Panc1 (cell line): ENCODE data around the gene SERPINA10. TPM values are rescaled to one million over a fixed set of nuclear protein-coding genes. Genes with fewer than 3 reads are reported as not detected.

Experiments
- ATAC-seq: fragments of 200-7000 bp; cut with Tn5 transposase; 2 replicates; pipeline ENCODE4 v1.9.1; 2020; ENCODE audit warnings: mild to moderate bottlenecking, moderate library complexity
- BruUV-seq: library from RNA; stranded (reverse); fragments of 400-500 nt; replicated peaks from 2 replicates; lab custom pipeline; 2021; lab: Mats Ljungman, UMichigan
- CTCF ChIA-PET: fragments of 300-600 bp; sonication (Branson Sonifier 250); formaldehyde crosslinking; loops from one replicate; lab custom pipeline; 2022; ENCODE audit warnings: antibody characterized with exemption; lab: Charles Lee
- POLR2A ChIA-PET: fragments of 300-600 bp; sonication (Branson Sonifier 250); formaldehyde crosslinking; loops from one replicate; lab custom pipeline; 2022; ENCODE audit warnings: antibody characterized with exemption; lab: Charles Lee
- DNase-seq: peaks from one replicate; pipeline ENCODE4 v3.0.0-alpha.2; 2010; ENCODE audit warnings: low read depth, low spot score
- H3K27ac ChIP-seq: 2 replicates; pipeline ENCODE4 v1.5.1; 2011; ENCODE audit warnings: mild to moderate bottlenecking, low read length, inconsistent platforms
- H3K27me3 ChIP-seq: fragments of 200-500 bp; sonication (Bioruptor generic); 2 replicates; pipeline ENCODE4 v1.6.0; 2014; ENCODE audit warnings: low read length, inconsistent platforms; ENCODE audit not compliant: control insufficient read depth, insufficient read depth
- H3K36me3 ChIP-seq: fragments of 200-500 bp; sonication (Bioruptor generic); 2 replicates; pipeline ENCODE4 v1.5.1; 2014; ENCODE audit warnings: inconsistent platforms, mild to moderate bottlenecking, low read length, moderate library complexity; ENCODE audit not compliant: control insufficient read depth, insufficient read depth
- H3K4me1 ChIP-seq: 2 replicates; pipeline ENCODE4 v1.5.1; 2011; ENCODE audit warnings: inconsistent platforms, mild to moderate bottlenecking, low read length, moderate library complexity; ENCODE audit not compliant: control insufficient read depth, insufficient read depth
- H3K4me3 ChIP-seq, 2 experiments: 2 replicates each; pipeline ENCODE4 v1.5.1; 2011 to 2012; ENCODE audit warnings: low read depth in 2 of 2, low read length in 2 of 2, mild to moderate bottlenecking in 2 of 2, inconsistent platforms in 1 of 2, moderate library complexity in 1 of 2
- H3K9me3 ChIP-seq: fragments of 200-500 bp; sonication (Bioruptor generic); 2 replicates; pipeline ENCODE4 v1.5.1; 2014; ENCODE audit warnings: low read depth, mild to moderate bottlenecking, inconsistent platforms, low read length, moderate library complexity; ENCODE audit not compliant: control insufficient read depth, insufficient read depth
- CTCF ChIP-seq: fragments of 450-650 bp; IDR thresholded peaks from 2 replicates; pipeline ENCODE4 v1.5.1; 2017; ENCODE audit warnings: mild to moderate bottlenecking
- POLR2AphosphoS5 ChIP-seq: IDR thresholded peaks from 2 replicates; pipeline ENCODE4 v1.6.1; 2012; ENCODE audit warnings: mild to moderate bottlenecking, low read depth, low read length, moderate library complexity
- REST ChIP-seq, 2 experiments: IDR thresholded peaks; 2 replicates each; pipeline ENCODE4 v1.6.1; 2011 to 2012; ENCODE audit warnings: low read depth in 2 of 2, control low read depth in 1 of 2, low read length in 1 of 2, mild to moderate bottlenecking in 1 of 2, moderate library complexity in 1 of 2; ENCODE audit not compliant: insufficient read depth in 1 of 2
- SIN3A ChIP-seq: IDR thresholded peaks from 2 replicates; pipeline ENCODE4 v1.6.1; 2012; ENCODE audit warnings: low read depth, mild to moderate bottlenecking, low read length, moderate library complexity, borderline replicate concordance; ENCODE audit not compliant: insufficient read depth
- TCF7L2 ChIP-seq: IDR thresholded peaks from 2 replicates; pipeline ENCODE4 v1.6.1; 2011; ENCODE audit warnings: mild to moderate bottlenecking, low read depth, low read length, inconsistent platforms
- in situ Hi-C: cut with HindIII; loops from 2 replicates; pipeline ENCODE4 v1.10.0; 2016; ENCODE audit warnings: low sequenced_read_pairs, low pct_unique_long_range_greater_than_20kb
- intact Hi-C: fragments of 100-400 bp; cut with micrococcal nuclease; formaldehyde crosslinking; loops from one replicate; pipeline ENCODE4 v1.10.0; 2022; ENCODE audit not compliant: unreplicated experiment
- total RNA-seq: library from RNA; stranded (reverse); gene quantifications from one replicate; pipeline ENCODE4 v1.2.1, GENCODE V29; 2021; ENCODE audit not compliant: unreplicated experiment

The SERPINA10 gene
- total RNA-seq, 1 experiment from 2014 or later = 0.03 TPM

DNA sequence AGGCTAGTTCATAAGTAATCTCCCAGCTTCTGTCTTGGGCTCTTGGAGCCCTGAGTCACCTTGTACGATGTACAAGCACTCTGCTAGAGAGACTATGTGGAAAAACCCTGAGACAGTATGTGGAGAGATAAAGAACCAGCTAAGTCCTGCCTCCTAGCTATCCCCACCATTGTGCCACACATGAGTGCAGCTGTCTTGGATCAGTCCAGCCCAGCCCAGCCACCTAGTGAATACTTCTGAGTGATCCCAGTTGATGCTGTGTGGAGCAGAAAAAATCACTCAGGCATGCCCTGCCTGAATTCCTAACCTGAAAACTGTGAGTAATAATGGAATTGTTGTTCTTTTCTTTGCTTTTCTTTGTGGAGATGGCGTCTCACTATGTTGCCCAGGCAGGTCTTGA, 35.1 kb upstream of the SERPINA10 start:
- no peak for ATAC-seq
- Histone ChIP-seq H3K4me3 (no peak overlapping the region), H3K4me1 (no peaks in the 10 kb centered on the region), H3K27ac (no peak overlapping the region), H3K36me3 (no peaks in the 10 kb centered on the region), H3K27me3 (no peaks in the 10 kb centered on the region), H3K9me3 (no peaks in the 10 kb centered on the region)
- CTCF ChIA-PET = no interaction called here
- TF ChIP-seq CTCF = no peak
- DNase-seq = no peak
- POLR2A ChIA-PET = no interaction called here
- BruUV-seq = no TSS peak
- in situ Hi-C loops (no loop called here), intact Hi-C loops (no loop called here)

DNA sequence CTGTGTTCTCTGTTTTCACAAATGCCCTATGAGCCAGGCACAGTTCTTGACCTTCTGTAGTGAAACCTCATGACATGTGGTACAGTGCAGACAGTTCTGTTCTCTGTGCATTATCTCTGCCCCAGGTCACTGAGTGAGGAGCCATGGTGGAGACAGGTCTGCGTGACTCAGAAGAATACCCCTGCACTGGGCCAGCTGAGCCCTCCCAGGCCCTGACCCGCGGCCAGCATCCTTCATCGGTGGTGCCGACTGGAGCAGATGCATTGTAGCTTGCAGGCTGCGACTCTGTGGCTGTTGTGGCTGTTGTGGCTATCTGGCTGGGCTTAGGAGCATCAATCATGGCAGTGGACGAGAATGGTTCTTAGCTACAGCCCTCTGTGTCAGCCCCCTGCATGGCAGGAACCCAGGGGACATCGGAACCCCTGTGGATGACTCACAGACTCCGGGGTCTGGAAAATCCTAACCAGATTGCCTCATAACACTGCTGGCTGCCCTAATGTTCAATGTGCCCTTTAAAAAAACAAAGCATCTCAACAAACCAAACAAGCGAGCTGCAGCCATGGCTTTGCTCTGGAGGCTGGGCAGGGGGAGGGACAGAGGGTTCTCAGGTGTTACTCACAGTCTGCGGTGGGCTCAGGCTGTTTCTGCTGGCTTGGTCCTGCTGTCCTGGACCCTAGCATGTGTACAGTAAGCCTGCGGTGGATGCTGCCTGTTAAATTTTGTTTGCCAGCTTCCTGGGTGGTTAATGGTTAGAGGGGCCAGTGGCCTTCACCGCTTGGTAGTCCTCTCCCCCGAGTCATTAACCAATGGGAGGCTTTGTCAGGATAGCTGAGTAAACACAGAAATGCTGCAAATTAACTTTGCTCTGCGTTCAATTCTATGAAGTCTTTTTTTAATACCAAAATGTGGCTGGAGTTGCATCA, 29.8 kb upstream of the SERPINA10 start, which contains the start of gene SERPINA6:
TSS of gene SERPINA6 (minus strand) at position 689 of the 923 bp plus-strand sequence. CDS start 8,688 bp downstream, outside the sequence.
- intact Hi-C loops (no loop called here), in situ Hi-C loops (no loop called here)
- ATAC-seq = peak; percentile 48; the same call in 1 of the 2 replicates
- no peaks in the 10 kb centered on the region for H3K4me1 ChIP-seq
- ChIA-PET CTCF (no interaction called here), POLR2A (no interaction called here)
- H3K36me3 ChIP-seq = no peaks in the 10 kb centered on the region
- no peaks in the 10 kb centered on the region for H3K27me3 ChIP-seq
- no peak for TF ChIP-seq REST (IDR thresholded peaks at IDR 0.05; ENCODE audit: insufficient read depth in 1 of 2, low read depth in 2 of 2, low read length in 1 of 2)
- TF ChIP-seq TCF7L2 = no peak
- TF ChIP-seq POLR2AphosphoS5 = no peak
- TF ChIP-seq CTCF = no peak
- no peak for TF ChIP-seq SIN3A
- H3K9me3 ChIP-seq = no peaks in the 10 kb centered on the region
- H3K4me3 ChIP-seq = no peak within 1 kb of the TSS
- DNase-seq = no peak
- no TSS peak for BruUV-seq
- no peak within 1 kb of the TSS for H3K27ac ChIP-seq
